HG03565 (cell line): Measurements from ENCODE around the gene NKX2-2.

Experiments
- ATAC-seq: cut with Tn5 transposase; IDR thresholded peaks from one replicate; pipeline ENCODE4 v1.9.1; 2021; ENCODE audit warnings: mild to moderate bottlenecking, moderate library complexity; ENCODE audit not compliant: unreplicated experiment

The NKX2-2 gene

GRCh38 chr20:21522481-21523280, 8.8 kb upstream of the NKX2-2 start:
- no peak for ATAC-seq

- no peak for ATAC-seq
Observed at GRCh38 chr20:21521596-21522480, 8.0 kb upstream of the NKX2-2 start.

- ATAC-seq, result no peak
Observed at GRCh38 chr20:21520702-21521595, 7.1 kb upstream of the NKX2-2 start.

- no peak for ATAC-seq
Observed at GRCh38 chr20:21519136-21519584, 5.3 kb upstream of the NKX2-2 start.

GRCh38 chr20:21518292-21518991, 4.6 kb upstream of the NKX2-2 start:
- no peak for ATAC-seq

- ATAC-seq, result no peak
Observed at GRCh38 chr20:21517566-21518277, 3.9 kb upstream of the NKX2-2 start.

- ATAC-seq, result no peak
Observed at GRCh38 chr20:21516861-21517565, 3.1 kb upstream of the NKX2-2 start.

- ATAC-seq, result no peak
Observed at GRCh38 chr20:21516180-21516567, 2.3 kb upstream of the NKX2-2 start.

- ATAC-seq, result no peak
Observed at GRCh38 chr20:21515300-21516179, 1.7 kb upstream of the NKX2-2 start.

GRCh38 chr20:21514553-21515251, 838 bp upstream of the NKX2-2 start:
- no peak for ATAC-seq

- no peak for ATAC-seq
Observed at GRCh38 chr20:21513181-21513663, 642 bp downstream of the NKX2-2 start.

- no peak for ATAC-seq
Observed at GRCh38 chr20:21512634-21513180, 1.2 kb downstream of the NKX2-2 start.

GRCh38 chr20:21511850-21512633, 1.8 kb downstream of the NKX2-2 start:
- ATAC-seq, result no peak

- no peak for ATAC-seq
Observed at GRCh38 chr20:21511485-21511849, 2.4 kb downstream of the NKX2-2 start.

GRCh38 chr20:21510414-21511384, 3.2 kb downstream of the NKX2-2 start:
- ATAC-seq, result no peak
